HEK293 (cell line): ENCODE results near the gene RNF41.

ENCODE experiments used
- ZBTB17 ChIP-seq: fragments of 450-650 bp; formaldehyde crosslinking; IDR thresholded peaks from 2 replicates; pipeline ENCODE4 v1.5.1; 2016; ENCODE audit warnings: missing biosample characterization, missing genetic modification characterization
- ZFP37 ChIP-seq: fragments of 450-650 bp; formaldehyde crosslinking; IDR thresholded peaks from 2 replicates; pipeline ENCODE4 v1.5.1; 2016; ENCODE audit warnings: missing biosample characterization, missing genetic modification characterization
- ZNF112 ChIP-seq: fragments of 450-650 bp; formaldehyde crosslinking; IDR thresholded peaks from 2 replicates; pipeline ENCODE4 v1.5.0; 2017; ENCODE audit warnings: missing biosample characterization, missing genetic modification characterization
- ZNF202 ChIP-seq: fragments of 450-650 bp; formaldehyde crosslinking; IDR thresholded peaks from 2 replicates; pipeline ENCODE4 v1.5.1; 2016; ENCODE audit warnings: missing biosample characterization, missing genetic modification characterization, borderline replicate concordance
- ZNF341 ChIP-seq: fragments of 450-650 bp; formaldehyde crosslinking; IDR thresholded peaks from 2 replicates; pipeline ENCODE4; 2016; ENCODE audit warnings: low read depth, missing biosample characterization, missing genetic modification characterization
- ZNF366 ChIP-seq: fragments of 450-650 bp; formaldehyde crosslinking; conservative IDR thresholded peaks from 2 replicates; pipeline ENCODE4 v1.5.1; 2016; ENCODE audit warnings: missing biosample characterization, missing genetic modification characterization
- ZNF785 ChIP-seq: fragments of 450-650 bp; formaldehyde crosslinking; IDR thresholded peaks from 2 replicates; pipeline ENCODE4 v1.5.1; 2016; ENCODE audit warnings: missing biosample characterization, missing genetic modification characterization
- ZXDB ChIP-seq: fragments of 450-650 bp; formaldehyde crosslinking; IDR thresholded peaks from 2 replicates; pipeline ENCODE4 v1.5.1; 2016; ENCODE audit warnings: missing biosample characterization, missing genetic modification characterization
- TF ChIP-seq, protein P1 (sequence below): fragments of 450-650 bp; formaldehyde crosslinking; conservative IDR thresholded peaks from 2 replicates; pipeline ENCODE4 v1.5.1; 2016; ENCODE audit warnings: low read depth, missing biosample characterization, missing genetic modification characterization
- TF ChIP-seq, protein P2 (sequence below): fragments of 450-650 bp; formaldehyde crosslinking; IDR thresholded peaks from 2 replicates; pipeline ENCODE4 v1.5.1; 2016; ENCODE audit warnings: missing biosample characterization, missing genetic modification characterization
- TF ChIP-seq, protein P3 (sequence below): fragments of 450-650 bp; formaldehyde crosslinking; optimal IDR thresholded peaks from 2 replicates; pipeline ENCODE3; 2016; ENCODE audit warnings: missing biosample characterization, mild to moderate bottlenecking, missing genetic modification characterization
- TF ChIP-seq, protein P4 (sequence below): sonication (generic); formaldehyde crosslinking; IDR thresholded peaks from 2 replicates; pipeline ENCODE4 v1.8.1; 2022; ENCODE audit warnings: mild to moderate bottlenecking, moderate library complexity, missing genetic modification reagents
- TF ChIP-seq, protein P5 (sequence below): fragments of 450-650 bp; formaldehyde crosslinking; IDR thresholded peaks from 2 replicates; pipeline ENCODE4 v1.5.1; 2016; ENCODE audit warnings: missing biosample characterization, missing genetic modification characterization, borderline replicate concordance
- TF ChIP-seq, protein P6 (sequence below): fragments of 450-650 bp; formaldehyde crosslinking; IDR thresholded peaks from 2 replicates; pipeline ENCODE4 v1.5.1; 2016; ENCODE audit warnings: missing biosample characterization, missing genetic modification characterization
- TF ChIP-seq, protein P7 (sequence below): fragments of 450-650 bp; formaldehyde crosslinking; IDR thresholded peaks from 2 replicates; pipeline ENCODE4 v1.5.1; 2016; ENCODE audit warnings: missing biosample characterization, missing genetic modification characterization, low read depth
- TF ChIP-seq, protein P8 (sequence below): fragments of 450-650 bp; formaldehyde crosslinking; IDR thresholded peaks from 2 replicates; pipeline ENCODE4 v1.5.1; 2016; ENCODE audit warnings: missing biosample characterization, missing genetic modification characterization

The RNF41 gene

DNA sequence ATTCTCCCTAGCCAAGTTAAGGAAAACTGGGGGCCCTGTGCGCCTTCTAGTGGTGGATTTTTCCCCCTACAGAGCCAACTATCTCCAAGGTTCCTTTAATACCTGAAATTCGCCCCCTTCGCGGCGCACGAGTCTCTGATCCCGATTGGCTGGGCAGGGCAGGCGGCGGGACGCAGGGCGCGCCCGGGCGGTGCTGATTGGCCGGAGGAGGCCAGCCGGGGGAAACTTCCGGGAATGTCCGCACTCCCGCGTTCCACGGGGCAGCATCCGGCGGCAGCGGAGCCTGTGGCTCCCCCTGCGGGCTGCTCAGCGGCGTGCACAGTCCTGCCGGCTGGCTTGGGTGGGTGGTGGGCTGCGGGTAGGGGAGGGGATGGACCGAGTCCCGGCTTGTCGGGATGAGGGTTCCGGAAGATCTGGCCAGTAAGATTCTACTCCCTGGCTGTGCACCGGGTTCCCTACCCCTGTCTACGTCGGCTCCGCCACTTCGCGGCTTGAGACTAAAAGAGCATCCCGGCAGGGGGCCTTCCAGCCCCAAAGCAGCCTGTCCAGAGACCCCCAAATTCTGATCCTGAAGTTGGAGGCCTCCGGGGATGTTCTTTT, 2.5 kb upstream of the RNF41 start, which contains the start of gene NABP2 (continued):
- TF ChIP-seq, protein P1, sequence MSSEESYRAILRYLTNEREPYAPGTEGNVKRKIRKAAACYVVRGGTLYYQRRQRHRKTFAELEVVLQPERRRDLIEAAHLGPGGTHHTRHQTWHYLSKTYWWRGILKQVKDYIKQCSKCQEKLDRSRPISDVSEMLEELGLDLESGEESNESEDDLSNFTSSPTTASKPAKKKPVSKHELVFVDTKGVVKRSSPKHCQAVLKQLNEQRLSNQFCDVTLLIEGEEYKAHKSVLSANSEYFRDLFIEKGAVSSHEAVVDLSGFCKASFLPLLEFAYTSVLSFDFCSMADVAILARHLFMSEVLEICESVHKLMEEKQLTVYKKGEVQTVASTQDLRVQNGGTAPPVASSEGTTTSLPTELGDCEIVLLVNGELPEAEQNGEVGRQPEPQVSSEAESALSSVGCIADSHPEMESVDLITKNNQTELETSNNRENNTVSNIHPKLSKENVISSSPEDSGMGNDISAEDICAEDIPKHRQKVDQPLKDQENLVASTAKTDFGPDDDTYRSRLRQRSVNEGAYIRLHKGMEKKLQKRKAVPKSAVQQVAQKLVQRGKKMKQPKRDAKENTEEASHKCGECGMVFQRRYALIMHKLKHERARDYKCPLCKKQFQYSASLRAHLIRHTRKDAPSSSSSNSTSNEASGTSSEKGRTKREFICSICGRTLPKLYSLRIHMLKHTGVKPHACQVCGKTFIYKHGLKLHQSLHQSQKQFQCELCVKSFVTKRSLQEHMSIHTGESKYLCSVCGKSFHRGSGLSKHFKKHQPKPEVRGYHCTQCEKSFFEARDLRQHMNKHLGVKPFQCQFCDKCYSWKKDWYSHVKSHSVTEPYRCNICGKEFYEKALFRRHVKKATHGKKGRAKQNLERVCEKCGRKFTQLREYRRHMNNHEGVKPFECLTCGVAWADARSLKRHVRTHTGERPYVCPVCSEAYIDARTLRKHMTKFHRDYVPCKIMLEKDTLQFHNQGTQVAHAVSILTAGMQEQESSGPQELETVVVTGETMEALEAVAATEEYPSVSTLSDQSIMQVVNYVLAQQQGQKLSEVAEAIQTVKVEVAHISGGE (tag by site-specific recombination) = peak; percentile 94
- TF ChIP-seq, protein P2, sequence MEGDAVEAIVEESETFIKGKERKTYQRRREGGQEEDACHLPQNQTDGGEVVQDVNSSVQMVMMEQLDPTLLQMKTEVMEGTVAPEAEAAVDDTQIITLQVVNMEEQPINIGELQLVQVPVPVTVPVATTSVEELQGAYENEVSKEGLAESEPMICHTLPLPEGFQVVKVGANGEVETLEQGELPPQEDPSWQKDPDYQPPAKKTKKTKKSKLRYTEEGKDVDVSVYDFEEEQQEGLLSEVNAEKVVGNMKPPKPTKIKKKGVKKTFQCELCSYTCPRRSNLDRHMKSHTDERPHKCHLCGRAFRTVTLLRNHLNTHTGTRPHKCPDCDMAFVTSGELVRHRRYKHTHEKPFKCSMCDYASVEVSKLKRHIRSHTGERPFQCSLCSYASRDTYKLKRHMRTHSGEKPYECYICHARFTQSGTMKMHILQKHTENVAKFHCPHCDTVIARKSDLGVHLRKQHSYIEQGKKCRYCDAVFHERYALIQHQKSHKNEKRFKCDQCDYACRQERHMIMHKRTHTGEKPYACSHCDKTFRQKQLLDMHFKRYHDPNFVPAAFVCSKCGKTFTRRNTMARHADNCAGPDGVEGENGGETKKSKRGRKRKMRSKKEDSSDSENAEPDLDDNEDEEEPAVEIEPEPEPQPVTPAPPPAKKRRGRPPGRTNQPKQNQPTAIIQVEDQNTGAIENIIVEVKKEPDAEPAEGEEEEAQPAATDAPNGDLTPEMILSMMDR = peak; percentile 98
- TF ChIP-seq, protein P3, sequence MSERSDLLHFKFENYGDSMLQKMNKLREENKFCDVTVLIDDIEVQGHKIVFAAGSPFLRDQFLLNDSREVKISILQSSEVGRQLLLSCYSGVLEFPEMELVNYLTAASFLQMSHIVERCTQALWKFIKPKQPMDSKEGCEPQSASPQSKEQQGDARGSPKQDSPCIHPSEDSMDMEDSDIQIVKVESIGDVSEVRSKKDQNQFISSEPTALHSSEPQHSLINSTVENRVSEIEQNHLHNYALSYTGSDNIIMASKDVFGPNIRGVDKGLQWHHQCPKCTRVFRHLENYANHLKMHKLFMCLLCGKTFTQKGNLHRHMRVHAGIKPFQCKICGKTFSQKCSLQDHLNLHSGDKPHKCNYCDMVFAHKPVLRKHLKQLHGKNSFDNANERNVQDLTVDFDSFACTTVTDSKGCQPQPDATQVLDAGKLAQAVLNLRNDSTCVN (tag by site-specific recombination) = peak; percentile 87
- TF ChIP-seq, protein P4, sequence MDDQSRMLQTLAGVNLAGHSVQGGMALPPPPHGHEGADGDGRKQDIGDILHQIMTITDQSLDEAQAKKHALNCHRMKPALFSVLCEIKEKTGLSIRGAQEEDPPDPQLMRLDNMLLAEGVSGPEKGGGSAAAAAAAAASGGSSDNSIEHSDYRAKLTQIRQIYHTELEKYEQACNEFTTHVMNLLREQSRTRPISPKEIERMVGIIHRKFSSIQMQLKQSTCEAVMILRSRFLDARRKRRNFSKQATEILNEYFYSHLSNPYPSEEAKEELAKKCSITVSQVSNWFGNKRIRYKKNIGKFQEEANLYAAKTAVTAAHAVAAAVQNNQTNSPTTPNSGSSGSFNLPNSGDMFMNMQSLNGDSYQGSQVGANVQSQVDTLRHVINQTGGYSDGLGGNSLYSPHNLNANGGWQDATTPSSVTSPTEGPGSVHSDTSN (CRISPR knock-in tag) = 0 out of 2 replicates have a peak, but pooled peaks have one; percentile 56
- TF ChIP-seq, protein P5, sequence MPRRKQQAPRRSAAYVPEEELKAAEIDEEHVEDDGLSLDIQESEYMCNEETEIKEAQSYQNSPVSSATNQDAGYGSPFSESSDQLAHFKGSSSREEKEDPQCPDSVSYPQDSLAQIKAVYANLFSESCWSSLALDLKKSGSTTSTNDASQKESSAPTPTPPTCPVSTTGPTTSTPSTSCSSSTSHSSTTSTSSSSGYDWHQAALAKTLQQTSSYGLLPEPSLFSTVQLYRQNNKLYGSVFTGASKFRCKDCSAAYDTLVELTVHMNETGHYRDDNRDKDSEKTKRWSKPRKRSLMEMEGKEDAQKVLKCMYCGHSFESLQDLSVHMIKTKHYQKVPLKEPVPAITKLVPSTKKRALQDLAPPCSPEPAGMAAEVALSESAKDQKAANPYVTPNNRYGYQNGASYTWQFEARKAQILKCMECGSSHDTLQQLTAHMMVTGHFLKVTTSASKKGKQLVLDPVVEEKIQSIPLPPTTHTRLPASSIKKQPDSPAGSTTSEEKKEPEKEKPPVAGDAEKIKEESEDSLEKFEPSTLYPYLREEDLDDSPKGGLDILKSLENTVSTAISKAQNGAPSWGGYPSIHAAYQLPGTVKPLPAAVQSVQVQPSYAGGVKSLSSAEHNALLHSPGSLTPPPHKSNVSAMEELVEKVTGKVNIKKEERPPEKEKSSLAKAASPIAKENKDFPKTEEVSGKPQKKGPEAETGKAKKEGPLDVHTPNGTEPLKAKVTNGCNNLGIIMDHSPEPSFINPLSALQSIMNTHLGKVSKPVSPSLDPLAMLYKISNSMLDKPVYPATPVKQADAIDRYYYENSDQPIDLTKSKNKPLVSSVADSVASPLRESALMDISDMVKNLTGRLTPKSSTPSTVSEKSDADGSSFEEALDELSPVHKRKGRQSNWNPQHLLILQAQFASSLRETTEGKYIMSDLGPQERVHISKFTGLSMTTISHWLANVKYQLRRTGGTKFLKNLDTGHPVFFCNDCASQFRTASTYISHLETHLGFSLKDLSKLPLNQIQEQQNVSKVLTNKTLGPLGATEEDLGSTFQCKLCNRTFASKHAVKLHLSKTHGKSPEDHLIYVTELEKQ = 0 out of 2 replicates have a peak, but pooled peaks have one; percentile 11
- peak; percentile 93 for TF ChIP-seq ZXDB (tag by site-specific recombination)
- TF ChIP-seq ZBTB17 (tag by site-specific recombination) = peak; percentile 53
- TF ChIP-seq ZNF366 (tag by site-specific recombination) = peak; percentile 68
- TF ChIP-seq ZNF341 (tag by site-specific recombination) = peak; percentile 94
- TF ChIP-seq, protein P6, sequence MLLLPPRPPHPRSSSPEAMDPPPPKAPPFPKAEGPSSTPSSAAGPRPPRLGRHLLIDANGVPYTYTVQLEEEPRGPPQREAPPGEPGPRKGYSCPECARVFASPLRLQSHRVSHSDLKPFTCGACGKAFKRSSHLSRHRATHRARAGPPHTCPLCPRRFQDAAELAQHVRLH = peak; percentile 90
- 0 out of 2 replicates have a peak, but pooled peaks have one; percentile 41 for TF ChIP-seq ZFP37 (tag by site-specific recombination)
- TF ChIP-seq, protein P7, sequence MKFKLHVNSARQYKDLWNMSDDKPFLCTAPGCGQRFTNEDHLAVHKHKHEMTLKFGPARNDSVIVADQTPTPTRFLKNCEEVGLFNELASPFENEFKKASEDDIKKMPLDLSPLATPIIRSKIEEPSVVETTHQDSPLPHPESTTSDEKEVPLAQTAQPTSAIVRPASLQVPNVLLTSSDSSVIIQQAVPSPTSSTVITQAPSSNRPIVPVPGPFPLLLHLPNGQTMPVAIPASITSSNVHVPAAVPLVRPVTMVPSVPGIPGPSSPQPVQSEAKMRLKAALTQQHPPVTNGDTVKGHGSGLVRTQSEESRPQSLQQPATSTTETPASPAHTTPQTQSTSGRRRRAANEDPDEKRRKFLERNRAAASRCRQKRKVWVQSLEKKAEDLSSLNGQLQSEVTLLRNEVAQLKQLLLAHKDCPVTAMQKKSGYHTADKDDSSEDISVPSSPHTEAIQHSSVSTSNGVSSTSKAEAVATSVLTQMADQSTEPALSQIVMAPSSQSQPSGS (tag by site-specific recombination) = no peak
- TF ChIP-seq ZNF785 (tag by site-specific recombination) = no peak
- no peak for TF ChIP-seq ZNF112 (tag by site-specific recombination)
- TF ChIP-seq, protein P8, sequence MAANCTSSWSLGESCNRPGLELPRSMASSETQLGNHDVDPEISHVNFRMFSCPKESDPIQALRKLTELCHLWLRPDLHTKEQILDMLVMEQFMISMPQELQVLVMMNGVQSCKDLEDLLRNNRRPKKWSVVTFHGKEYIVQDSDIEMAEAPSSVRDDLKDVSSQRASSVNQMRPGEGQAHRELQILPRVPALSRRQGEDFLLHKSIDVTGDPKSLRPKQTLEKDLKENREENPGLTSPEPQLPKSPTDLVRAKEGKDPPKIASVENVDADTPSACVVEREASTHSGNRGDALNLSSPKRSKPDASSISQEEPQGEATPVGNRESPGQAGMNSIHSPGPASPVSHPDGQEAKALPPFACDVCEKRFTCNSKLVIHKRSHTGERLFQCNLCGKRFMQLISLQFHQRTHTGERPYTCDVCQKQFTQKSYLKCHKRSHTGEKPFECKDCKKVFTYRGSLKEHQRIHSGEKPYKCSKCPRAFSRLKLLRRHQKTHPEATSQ (tag by site-specific recombination) = no peak
- TF ChIP-seq ZNF202 (tag by site-specific recombination) = no peak
